Measurements from ENCODE around the gene CAPZA1.

CAPZA1 gene

GRCh38 chr1:112702420-112703261 lies 83.0 kb downstream of the CAPZA1 start:
- no peak for DNase-seq

- DNase-seq, result no peak
Measured at GRCh38 chr1:112703706-112704105, 84.1 kb downstream of the CAPZA1 start.

- DNase-seq, result no peak
Measured at GRCh38 chr1:112704391-112704933, 84.8 kb downstream of the CAPZA1 start.

- DNase-seq, result no peak
Measured at GRCh38 chr1:112704934-112705627, 85.4 kb downstream of the CAPZA1 start.

GRCh38 chr1:112706505-112707220 lies 87.0 kb downstream of the CAPZA1 start, which contains the start of gene RHOC:
TSS of gene RHOC (minus strand) at chr1:112707127. CDS start at chr1:112703799, 3,328 bp downstream.
- DNase-seq, result peak; percentile 74

GRCh38 chr1:112707221-112708001 lies 87.8 kb downstream of the CAPZA1 start:
- no peak for DNase-seq

GRCh38 chr1:112708002-112708448 lies 88.4 kb downstream of the CAPZA1 start:
- no peak for DNase-seq

GRCh38 chr1:112708489-112708888 lies 88.9 kb downstream of the CAPZA1 start:
- no peak for DNase-seq

GRCh38 chr1:112710159-112710558 lies 90.5 kb downstream of the CAPZA1 start:
- DNase-seq, result no peak

GRCh38 chr1:112710586-112710985 lies 91.0 kb downstream of the CAPZA1 start:
- no peak for DNase-seq

GRCh38 chr1:112711041-112711440 lies 91.4 kb downstream of the CAPZA1 start:
- no peak for DNase-seq

GRCh38 chr1:112711670-112712069 lies 92.0 kb downstream of the CAPZA1 start:
- no peak for DNase-seq

GRCh38 chr1:112712191-112712590 lies 92.6 kb downstream of the CAPZA1 start:
- no peak for DNase-seq

GRCh38 chr1:112712701-112713128 lies 93.1 kb downstream of the CAPZA1 start:
- no peak for DNase-seq

GRCh38 chr1:112713466-112714312 lies 94.1 kb downstream of the CAPZA1 start:
- DNase-seq, result no peak

- DNase-seq, result no peak
Measured at GRCh38 chr1:112714313-112715263, 95.0 kb downstream of the CAPZA1 start.

GRCh38 chr1:112715264-112716053 lies 95.8 kb downstream of the CAPZA1 start, which contains the start of gene PPM1J:
TSS of gene PPM1J (minus strand) at chr1:112715332. CDS start at chr1:112715301, 31 bp downstream.
- peak; percentile 56 for DNase-seq

GRCh38 chr1:112716133-112716720 lies 96.6 kb downstream of the CAPZA1 start:
- no peak for DNase-seq

Data from cortex of kidney (tissue), 1 donor.